Stimulated activated CD4-positive, alpha-beta T cell treated with anti-CD3 and anti-CD28 coated beads, TNF-alpha, amount 100 ng/mL, for 4 hours (primary cell): ENCODE measurements around the gene ARHGAP42.

Source experiments
- DNase-seq, 3 experiments: peaks; one replicate each; pipeline ENCODE4 v3.0.0-alpha.2; 2020; ENCODE audit warnings: low read depth in 3 of 3

Gene ARHGAP42

GRCh38 chr11:100799445-100799844, 112.4 kb downstream of the ARHGAP42 start:
- no peak for DNase-seq

GRCh38 chr11:100800202-100800601, 113.1 kb downstream of the ARHGAP42 start:
- DNase-seq, result no peak

GRCh38 chr11:100801225-100801999, 114.3 kb downstream of the ARHGAP42 start:
- DNase-seq, result no peak

GRCh38 chr11:100805506-100806199, 118.6 kb downstream of the ARHGAP42 start:
- DNase-seq, result no peak

GRCh38 chr11:100806296-100806695, 119.2 kb downstream of the ARHGAP42 start:
- DNase-seq, result no peak

- no peak for DNase-seq
Measured at GRCh38 chr11:100808904-100809491, 121.9 kb downstream of the ARHGAP42 start.

- no peak for DNase-seq
Measured at GRCh38 chr11:100810146-100810545, 123.1 kb downstream of the ARHGAP42 start.

GRCh38 chr11:100810666-100811065, 123.6 kb downstream of the ARHGAP42 start:
- no peak for DNase-seq

- DNase-seq, result no peak
Measured at GRCh38 chr11:100812517-100812916, 125.4 kb downstream of the ARHGAP42 start.

- no peak for DNase-seq
Measured at GRCh38 chr11:100815787-100816330, 128.8 kb downstream of the ARHGAP42 start.

- no peak for DNase-seq
Measured at GRCh38 chr11:100816823-100817222, 129.7 kb downstream of the ARHGAP42 start.

GRCh38 chr11:100817620-100818019, 130.5 kb downstream of the ARHGAP42 start:
- no peak for DNase-seq

GRCh38 chr11:100820621-100821020, 133.5 kb downstream of the ARHGAP42 start:
- no peak for DNase-seq

GRCh38 chr11:100821198-100821597, 134.1 kb downstream of the ARHGAP42 start:
- no peak for DNase-seq

- no peak for DNase-seq
Measured at GRCh38 chr11:100823360-100823759, 136.3 kb downstream of the ARHGAP42 start.

GRCh38 chr11:100824041-100824809, 137.1 kb downstream of the ARHGAP42 start:
- no peak for DNase-seq

- DNase-seq, result no peak
Measured at GRCh38 chr11:100825626-100826025, 138.5 kb downstream of the ARHGAP42 start.

- no peak for DNase-seq
Measured at GRCh38 chr11:100827934-100828661, 141.0 kb downstream of the ARHGAP42 start.

- no peak for DNase-seq
Measured at GRCh38 chr11:100830274-100830673, 143.2 kb downstream of the ARHGAP42 start.

GRCh38 chr11:100830978-100831732, 144.1 kb downstream of the ARHGAP42 start:
- DNase-seq, result no peak
